Activated CD8-positive, alpha-beta memory T cell treated with anti-CD3 and anti-CD28 coated beads, Interleukin-2, amount 50 U/mL, for 24 hours (primary cell): ENCODE data around the gene PLEKHA8.

Source experiments
- DNase-seq: peaks from one replicate; pipeline ENCODE4 v3.0.0-alpha.2; 2020; ENCODE audit errors: extremely low read depth

Gene PLEKHA8, protein sequence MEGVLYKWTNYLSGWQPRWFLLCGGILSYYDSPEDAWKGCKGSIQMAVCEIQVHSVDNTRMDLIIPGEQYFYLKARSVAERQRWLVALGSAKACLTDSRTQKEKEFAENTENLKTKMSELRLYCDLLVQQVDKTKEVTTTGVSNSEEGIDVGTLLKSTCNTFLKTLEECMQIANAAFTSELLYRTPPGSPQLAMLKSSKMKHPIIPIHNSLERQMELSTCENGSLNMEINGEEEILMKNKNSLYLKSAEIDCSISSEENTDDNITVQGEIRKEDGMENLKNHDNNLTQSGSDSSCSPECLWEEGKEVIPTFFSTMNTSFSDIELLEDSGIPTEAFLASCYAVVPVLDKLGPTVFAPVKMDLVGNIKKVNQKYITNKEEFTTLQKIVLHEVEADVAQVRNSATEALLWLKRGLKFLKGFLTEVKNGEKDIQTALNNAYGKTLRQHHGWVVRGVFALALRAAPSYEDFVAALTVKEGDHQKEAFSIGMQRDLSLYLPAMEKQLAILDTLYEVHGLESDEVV

DNA sequence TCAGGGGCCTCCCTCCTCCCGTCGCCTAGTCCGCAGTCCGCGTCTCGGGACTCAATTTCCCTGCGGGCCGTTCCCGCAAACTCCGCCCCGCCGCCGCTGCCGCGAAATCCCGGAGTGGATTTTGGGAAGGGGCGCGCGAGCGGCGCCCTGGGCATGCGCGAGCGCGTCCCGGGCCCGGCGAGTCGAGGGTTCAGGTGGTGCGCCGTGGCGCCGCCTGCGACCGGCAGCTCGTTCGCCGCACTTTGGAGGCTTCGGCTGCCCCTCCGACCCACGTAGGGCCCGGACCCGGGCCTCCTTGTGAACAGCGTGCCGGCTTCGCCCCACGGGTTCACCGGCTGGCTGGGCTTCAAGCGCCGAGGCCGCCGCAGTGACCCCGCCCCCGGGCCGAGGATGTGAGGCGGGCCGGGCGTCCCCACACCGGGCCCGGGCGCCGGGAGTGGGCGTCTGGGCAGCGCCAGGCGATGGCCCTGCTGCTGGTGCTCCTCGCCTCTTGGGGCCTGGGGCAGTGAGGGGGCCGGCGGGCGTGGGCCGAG is at the start of gene PLEKHA8:
Gene PLEKHA8 (plus strand): TSS at position 197 of the 533 bp plus-strand sequence. CDS start 351 bp downstream, outside the sequence.
- peak; percentile 68 for DNase-seq

DNA sequence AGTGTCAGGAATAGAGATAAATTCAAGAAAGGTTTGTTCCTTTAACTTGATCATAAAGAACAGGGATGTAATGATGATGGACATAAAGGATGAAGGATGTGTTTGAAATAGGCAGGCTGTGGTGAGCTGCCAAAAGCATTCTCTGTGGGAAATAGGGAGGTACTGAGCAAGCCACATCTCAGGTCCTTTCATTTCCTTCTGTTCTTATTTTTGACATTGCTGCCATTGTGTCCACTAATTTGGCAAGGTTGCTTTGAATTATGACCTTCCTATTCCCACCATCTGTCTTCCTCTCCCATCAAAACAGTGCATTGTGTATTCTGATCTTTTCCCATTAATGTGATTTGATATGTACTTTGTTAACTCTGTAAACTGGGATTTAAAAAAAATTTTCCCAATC is 48.1 kb upstream of the PLEKHA8 start:
- no peak for DNase-seq

DNA sequence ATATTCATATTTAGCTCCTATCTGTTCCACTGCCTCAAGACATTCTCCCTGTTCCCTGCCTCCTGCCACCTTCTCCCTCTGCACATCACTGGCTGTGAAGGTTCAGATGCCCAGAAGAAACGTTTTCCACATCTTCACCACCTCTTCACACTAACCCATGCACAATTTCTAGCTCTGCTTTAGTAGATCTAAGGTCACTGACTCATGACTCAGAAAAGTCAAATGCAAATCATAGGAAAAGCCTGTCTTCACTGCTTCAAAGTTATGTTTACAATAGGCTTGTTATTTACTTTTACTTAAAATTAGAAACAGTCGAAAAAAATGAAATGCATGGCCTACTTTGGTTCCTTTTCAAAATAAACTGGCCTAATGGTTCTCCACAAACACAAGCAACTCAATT is 41.1 kb upstream of the PLEKHA8 start:
- DNase-seq, result no peak

DNA sequence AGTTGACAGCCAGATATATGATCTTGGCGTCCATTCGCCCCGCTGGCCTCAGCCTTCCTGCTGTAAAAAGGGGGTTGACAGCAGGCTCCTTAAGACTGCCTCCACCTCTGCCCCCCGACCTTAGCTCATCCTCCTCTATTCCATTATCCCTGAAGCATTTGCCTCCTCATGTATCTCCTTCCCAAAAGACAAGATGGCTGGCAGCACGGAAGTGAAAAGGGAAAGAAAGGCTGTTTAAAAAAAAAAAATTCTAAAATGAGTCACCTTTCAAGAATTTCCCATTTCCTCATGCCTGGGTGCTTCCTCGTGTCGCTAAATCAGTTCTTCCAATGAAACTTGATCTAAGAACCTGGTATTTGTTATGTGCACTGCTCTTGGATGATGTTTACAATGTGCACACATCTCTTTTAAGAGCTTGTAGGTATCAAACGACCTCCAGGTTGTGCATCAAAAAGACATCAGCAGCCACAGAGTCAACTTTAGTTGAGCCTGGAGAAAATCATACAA is 40.3 kb upstream of the PLEKHA8 start:
- DNase-seq, result no peak

DNA sequence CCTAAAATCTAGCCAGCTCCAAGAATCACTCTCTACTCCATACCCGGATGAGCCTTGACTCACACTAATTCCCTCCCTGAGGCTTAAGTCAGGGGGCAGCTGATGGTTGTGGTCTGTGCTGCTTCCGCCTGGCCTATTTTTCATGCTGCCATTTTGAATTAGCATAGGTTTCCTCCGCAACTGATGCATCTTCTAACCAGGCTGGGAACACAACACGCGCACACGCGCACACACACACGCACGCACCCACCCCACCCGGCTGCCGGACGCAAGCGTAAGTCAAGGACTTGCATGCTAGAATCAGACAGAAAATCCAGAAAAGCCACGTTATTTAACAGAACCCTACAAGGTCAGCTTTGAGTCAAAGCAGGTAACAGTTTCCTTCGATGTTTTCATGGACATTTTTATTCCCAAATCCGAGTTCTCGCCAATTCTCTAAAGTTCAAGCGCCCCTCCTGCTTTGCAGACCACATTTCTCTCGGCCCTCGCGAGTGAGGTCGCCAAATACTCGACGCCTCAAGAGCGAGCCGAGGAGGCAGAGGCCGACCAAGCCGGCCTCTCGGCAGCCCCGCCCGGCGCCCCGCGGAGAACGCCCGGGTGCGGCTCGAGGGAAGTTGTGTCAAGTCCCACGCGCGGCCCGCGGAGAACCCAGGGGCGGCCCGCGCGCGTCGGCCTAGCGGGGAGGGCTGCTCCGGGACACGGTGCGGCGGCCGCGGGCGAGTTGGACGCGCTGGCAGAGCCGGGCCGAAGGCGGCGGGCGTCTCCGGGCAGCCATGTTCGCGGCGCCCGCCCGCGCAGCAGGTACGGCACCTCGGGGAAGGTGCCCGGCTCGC is 39.6 kb upstream of the PLEKHA8 start:
- no peak for DNase-seq

DNA sequence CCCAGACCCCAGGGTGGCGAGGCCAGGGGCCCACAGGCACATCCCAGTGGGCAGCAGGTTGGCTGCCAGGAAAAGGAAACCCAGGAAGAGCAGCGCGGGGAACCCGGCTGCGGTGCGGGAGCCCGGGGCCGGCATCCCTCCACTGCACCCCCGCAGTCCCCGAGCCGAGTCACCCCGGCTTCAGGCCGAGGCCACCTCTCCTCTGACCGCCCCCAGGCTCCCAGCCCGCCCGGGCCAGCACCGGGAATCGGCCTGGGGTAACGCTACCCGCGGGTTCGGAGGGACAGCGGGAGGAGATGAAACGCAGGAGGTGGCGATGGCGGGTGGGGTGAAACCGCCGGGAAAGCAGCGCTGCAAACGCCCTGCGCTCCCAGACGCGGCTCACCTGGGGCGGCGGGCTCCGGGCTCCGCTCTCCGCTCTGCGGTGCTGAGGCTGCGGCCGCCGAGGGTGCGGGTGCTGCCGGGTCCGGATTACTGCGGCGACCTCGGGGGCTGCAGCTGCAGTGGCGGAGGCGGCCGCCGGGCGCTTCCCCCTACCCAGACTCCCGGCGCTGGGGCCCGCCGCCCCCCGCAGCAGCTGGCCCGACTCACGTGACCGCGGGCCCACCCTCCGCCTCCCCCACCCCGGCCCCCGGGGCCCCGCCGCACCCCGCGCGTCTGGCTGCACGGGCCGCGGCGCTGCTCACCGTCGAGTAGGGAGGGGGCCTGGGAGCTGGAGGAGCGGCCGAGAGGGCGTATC is 38.8 kb upstream of the PLEKHA8 start, which contains the start of gene SCRN1:
Gene SCRN1 (minus strand): TSS at position 545 of the 739 bp plus-strand sequence. CDS start 20,734 bp downstream, outside the sequence.
- no peak for DNase-seq

DNA sequence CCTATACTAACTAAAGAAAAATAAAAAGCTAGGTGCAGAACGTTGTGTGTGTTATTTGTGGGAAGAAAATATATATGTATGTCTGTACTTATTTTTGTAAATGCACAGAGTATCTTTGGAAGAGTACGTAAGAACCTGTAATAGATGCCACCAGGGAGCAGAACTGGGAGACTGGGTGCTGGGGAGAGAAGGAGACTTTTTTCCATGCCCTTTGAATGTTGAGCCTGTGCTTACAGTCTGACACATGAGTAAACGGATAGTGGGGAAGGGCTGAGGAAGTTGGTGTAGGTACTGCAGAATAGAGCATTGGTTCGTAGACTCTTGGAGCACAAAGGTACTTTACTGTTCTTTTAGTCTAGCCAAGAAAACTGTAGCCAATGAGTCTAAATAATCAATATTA is 37.3 kb upstream of the PLEKHA8 start:
- DNase-seq, result no peak

DNA sequence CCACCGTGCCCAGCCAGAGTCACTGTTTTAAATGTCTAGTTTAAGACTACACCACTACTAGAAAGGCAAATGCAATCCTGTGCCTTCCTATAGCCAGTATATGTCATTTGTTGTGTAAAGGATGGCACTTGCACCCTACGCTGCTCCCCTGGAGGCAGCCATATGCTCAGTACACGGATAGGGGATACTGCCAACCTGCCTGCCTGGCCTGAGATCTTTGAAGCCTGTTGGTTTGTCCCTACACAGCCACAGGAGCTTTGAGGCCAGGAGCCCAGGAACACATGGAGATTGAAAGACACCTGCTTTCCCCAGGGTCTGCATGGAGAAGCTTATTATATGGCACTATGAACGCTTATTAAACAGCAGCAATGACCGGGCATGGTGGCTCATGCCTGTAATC is 36.3 kb upstream of the PLEKHA8 start:
- no peak for DNase-seq

DNA sequence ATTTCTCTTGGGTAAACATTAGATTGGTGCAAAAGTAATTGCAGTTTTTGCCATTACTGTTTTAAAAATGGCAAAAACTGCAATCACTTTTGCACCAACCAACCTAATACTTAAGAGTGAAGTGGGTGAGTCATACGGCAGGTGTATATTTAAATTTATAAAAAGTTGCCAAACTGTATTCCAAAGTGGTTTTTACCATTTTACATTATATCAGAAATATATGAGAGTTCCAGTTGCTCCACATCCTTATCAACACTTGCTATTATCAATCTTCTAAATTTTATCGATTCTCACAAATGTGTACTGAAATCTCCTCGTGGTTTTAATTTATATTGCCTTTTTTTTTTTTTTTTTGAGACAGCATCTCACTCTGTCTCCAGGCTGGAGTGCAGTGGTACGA is 35.1 kb upstream of the PLEKHA8 start:
- no peak for DNase-seq

DNA sequence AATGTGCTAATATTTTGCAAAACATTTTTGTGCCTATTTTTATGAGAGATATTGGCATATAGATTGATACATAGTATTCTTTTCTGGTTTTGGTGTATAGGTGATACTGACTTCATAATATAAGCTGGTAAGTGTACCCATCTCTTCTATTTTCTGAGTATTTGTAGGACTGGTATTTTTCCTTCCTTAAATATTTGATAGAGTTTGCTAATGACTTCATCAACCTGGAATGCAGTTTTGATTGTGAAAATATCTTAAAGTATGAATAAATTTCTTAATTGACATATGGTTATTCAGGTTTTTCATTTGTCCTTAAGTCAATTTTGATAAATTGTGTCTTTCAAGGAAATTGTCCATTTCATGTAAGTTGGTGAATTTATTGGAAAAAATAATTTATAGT is 32.6 kb upstream of the PLEKHA8 start:
- no peak for DNase-seq

DNA sequence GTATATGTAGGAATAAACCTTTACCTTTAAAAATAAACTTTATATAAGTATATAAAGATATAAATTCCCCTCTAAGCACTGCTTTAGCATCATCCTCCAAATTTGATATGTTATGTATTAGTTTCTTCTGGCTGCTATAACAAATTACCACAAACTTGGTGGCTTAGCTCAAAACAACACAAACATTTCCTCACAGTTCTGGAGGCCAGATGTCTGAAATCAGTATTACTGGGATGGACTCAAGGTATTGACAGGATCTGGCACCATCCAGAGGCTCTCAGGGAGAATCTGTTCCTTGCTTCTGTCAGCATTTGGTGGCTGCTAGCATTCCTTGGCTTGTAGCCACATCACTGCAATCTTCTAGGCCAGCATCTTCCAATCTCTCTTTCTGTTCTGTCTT is 31.9 kb upstream of the PLEKHA8 start:
- no peak for DNase-seq

DNA sequence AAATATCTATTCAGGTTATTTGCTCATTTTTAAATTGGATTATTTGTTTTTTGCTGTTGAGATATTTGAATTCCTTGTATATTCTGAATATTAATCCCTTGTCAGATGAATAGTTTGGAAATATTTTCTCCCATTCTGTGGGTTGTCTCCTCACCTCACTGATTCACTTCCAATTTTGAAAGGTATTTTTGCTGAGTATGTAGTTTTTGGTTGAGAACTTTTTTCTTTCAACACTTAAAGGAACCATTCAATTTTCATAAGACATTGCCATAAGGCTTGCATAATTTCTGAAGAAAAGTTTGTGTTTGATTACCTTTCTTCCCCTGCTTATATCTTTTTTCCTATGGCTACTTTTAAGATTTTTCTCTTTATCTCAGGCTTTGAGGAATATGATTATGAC is 29.7 kb upstream of the PLEKHA8 start:
- DNase-seq, result no peak

DNA sequence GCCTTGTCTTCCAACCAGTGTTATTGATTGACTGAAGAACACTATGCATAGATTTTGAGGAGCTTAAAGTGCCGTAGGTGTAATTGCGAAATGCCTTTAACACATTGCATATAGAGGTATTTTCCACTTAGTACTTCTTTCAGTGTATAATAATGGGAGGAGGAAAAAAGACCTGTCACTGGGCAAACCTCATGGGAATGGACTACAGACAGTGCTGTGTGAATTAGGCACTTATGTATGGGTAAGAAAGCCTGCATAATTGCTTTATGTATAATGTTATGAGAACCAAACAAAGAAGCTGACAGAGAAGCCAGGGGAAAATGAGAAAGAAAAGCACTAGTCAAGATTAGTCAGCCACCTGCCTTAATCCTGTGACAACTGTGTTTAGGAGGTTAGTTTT is 26.2 kb upstream of the PLEKHA8 start:
- no peak for DNase-seq

DNA sequence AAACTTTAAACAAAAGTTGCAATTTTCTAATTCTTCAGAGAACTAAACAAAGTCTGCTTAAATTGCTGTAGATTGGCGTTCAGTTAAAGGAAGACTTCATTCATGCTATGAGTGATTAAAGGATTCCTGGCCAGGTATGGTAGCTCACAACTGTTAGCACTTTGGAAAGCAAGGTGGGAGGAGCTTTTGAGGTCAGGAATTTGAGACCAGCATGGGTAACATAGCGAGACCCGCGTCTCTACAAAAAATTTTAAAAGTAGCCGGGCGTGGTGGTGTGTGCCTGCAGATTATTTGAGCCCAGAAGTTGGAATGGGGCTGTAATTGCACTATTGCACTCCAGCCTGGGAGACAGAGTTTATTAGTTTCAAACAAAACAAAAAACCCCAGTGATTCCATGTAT is 25.1 kb upstream of the PLEKHA8 start:
- DNase-seq, result no peak

DNA sequence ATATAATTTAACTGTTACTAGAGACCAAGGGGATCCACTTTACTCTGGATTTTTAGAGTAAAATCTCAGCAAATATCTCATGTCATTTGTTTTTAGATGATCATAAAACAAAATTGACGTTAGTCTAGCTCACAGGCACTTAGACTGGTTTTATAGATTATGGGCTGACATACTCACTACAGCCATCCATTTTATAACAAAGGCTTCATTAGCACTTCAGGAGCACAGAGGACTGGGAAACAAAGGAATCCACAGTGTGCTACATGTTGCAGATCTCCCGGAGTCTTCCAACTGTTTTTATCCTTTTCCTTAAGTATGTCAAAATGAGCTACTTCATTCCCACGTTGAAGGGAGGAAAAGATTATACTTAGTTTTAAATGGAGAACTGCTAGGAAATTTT is 22.7 kb upstream of the PLEKHA8 start:
- DNase-seq, result no peak

DNA sequence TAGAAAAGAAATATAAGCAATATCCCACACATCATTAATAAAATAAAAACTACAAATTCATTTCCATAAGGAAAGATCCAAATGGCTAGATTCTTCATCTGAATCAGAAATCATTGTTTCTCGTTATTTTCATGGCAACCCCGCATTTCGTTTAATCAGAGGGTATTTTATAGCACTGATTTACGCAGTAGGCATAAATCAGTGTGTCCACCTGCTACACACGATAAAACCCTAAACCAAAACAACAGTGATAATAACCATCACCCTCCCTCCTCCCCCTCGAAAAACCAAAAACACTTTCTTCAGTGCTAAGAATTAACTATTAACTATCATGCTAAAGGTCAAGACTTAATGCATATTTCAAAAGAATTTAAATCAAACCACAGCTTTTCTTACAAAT is 18.2 kb upstream of the PLEKHA8 start:
- no peak for DNase-seq

DNA sequence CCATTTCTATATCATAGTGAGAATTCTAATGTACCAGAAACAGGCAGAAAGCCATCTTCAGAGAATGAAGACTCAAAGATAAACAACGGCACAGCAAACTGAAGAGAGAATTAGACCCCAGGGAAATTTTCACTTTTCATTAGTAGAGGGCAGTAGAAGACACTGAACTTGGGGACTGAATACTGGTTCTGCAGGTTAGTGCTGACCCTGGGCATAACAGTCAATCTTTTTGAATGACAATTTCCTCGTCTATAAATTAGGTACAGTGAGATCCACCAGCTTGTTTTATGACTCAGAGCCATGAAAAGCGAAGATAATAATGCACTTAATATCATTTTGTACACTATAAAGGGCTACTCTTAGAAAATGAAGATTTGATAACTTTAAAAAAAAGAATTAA is 15.5 kb upstream of the PLEKHA8 start:
- no peak for DNase-seq

DNA sequence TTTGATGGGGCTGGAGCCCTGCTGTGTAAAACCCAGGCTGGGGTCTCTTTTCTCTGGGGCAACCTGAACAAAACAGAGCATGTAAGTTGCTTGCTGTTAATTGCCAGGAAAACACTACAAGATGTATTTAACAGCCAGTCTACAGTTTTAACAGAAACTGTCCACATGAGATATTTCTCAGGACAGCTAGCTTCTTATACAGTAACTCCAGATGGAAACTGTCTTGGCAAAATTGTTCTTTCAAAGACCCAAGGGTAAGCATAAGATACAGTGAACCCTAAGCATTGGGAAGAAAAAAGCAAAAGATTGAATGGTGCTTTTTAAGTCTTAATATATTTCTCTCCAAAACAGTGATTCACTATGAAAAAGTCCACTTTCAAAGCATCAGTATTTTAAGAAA is 9.8 kb upstream of the PLEKHA8 start:
- no peak for DNase-seq

DNA sequence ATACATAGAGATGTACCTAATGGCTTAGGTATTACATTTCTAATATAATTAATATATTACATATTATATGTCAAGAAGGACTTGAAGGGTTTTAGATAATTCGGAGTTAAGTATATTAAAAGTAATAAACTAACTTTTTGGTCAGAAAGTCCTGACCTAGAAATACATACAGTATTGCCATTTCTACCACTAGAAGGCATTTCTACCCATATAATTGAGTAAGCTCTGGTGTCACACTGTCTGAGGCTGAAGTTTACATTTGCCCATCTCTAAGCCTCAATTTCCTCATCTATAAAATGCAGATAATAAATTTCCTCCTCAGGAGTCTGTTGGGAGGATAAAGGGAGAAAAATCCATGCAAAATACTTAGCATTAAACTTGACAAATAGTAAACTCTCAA is 8.8 kb upstream of the PLEKHA8 start:
- DNase-seq, result no peak

DNA sequence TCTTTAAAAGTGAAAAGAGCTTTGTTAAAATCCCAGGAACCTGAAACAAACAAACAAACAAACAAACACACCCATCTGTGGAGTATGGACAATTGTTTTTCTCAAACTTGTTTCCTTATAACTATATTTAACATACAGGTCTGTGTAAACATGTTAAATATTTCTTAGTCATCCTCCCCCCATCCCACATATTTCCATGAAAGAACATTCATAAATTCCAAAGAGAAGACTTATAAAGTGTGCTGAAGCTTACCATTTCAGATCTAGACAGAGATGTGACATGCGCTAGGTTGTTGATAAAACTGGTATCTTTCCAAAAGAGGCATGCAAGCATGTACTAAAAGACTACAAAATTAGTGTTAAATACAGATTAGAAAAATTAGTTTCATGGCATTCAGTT is 8.3 kb upstream of the PLEKHA8 start:
- DNase-seq, result no peak

DNA sequence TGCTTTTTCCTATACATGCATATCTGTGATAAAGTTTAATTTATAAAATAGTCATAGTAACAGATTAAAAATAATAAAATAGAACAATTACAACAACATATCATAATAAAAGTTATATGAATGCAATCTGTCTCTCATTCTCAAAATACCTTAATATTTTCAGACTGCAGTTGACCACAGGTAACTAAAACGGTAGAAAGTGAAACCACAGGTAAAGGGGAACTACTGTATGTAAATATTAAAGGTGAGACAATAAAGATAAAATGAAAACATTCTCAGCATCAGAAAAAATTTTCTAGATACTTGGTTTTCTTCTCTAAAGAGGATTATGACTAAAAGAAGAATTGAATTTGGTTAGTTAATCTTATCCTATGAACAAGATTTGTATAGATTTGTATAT is 7.7 kb upstream of the PLEKHA8 start:
- no peak for DNase-seq

DNA sequence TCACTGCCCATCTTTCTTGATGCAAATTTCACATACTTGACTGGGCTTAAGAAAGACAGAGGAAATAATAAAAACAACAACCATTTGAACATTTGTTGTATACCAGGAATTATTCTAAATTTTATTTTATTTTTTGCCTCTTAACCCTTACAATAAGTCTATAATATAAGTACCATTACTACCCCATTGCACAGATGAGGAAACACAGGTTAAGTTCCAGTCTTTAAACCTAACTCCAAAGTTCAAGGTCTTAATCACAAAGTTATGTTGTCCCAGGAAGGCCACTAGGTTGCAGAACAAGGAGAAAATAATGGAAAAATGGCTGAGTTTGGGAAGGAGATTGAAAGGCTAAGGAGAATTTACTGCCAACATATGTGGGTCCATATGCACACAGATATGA is 5.2 kb upstream of the PLEKHA8 start:
- no peak for DNase-seq
